Ovary (tissue), 3 donors: Measurements from ENCODE around the gene ADARB2.

Experiments used
- POLR2A ChIP-seq: fragments of 450-650 bp; IDR thresholded peaks from one replicate; pipeline ENCODE4 v1.6.1; 2017; ENCODE audit warnings: antibody characterized with exemption, mild to moderate bottlenecking, moderate library complexity
- TF ChIP-seq, protein P1 (sequence below), 3 donors: fragments of 450-650 bp in 2 of 3; fragments of 200-600 bp in 1 of 3; IDR thresholded peaks; one replicate each; pipeline versions ENCODE4 v1.5.1 to v1.8.0; 2016 to 2022; ENCODE audit warnings: antibody characterized with exemption in 3 of 3, mild to moderate bottlenecking in 1 of 3
- donor health status: DM: no; HTN: no; CAD: no.

DNA sequence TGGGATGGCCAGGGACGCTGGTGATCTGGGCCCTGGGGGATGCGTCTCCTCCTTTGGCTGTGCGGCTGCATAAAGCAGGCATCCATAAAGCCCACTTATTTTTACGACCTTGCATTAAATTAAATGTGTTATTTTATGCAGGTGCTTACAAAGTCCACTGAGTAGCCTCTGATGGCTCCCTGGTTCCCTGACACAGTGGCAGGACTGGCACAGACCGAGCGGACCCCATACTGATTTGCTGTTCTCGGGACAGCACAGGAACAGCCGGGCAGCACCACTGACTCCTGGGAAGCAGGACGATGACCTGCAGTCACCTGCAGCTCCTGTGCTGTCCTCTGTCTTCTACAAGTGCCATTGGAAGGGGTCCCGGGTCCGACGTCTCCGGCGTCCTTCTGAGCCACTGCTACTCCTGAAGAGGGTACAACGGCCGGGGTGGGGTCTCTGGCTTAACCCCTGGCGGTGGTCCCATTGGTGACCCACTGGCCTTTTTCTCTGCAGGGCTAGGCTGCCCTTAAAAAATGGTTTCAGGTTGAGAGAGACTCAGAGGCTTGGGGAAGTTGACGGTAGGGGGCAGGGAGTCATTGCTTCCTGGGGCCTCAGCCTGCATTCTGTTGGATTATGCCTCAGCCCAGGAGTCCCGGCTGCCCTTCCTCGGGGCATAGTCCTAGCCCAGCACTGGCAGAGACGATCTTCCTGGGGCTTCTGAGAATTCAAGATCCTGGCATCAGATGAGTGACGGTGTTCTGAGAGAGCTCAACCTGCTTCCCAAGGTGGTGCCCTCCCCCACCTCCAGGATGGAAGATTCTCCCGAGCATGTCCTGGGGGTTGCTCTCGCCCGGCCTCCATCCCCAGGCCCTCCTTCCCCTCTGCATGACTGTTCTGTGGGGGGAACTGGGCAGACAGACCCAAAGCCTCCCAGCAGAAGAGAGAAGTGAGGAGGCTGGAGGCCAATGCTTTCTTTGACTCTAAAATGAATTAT is 330.1 kb downstream of the ADARB2 start:
- TF ChIP-seq, protein P1, sequence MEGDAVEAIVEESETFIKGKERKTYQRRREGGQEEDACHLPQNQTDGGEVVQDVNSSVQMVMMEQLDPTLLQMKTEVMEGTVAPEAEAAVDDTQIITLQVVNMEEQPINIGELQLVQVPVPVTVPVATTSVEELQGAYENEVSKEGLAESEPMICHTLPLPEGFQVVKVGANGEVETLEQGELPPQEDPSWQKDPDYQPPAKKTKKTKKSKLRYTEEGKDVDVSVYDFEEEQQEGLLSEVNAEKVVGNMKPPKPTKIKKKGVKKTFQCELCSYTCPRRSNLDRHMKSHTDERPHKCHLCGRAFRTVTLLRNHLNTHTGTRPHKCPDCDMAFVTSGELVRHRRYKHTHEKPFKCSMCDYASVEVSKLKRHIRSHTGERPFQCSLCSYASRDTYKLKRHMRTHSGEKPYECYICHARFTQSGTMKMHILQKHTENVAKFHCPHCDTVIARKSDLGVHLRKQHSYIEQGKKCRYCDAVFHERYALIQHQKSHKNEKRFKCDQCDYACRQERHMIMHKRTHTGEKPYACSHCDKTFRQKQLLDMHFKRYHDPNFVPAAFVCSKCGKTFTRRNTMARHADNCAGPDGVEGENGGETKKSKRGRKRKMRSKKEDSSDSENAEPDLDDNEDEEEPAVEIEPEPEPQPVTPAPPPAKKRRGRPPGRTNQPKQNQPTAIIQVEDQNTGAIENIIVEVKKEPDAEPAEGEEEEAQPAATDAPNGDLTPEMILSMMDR (IDR thresholded peaks at IDR 0.05): no peak
- no peak for TF ChIP-seq POLR2A
